Measurements from ENCODE around the gene ZDHHC8. TPM values are rescaled to one million over a fixed set of nuclear protein-coding genes. Genes with fewer than 3 reads are reported as not detected.

Gene ZDHHC8
- total and polyA plus RNA-seq, 2 experiments from 2014 or later = 9.6 to 72.7 TPM

- 92% methylated on average over 15 of the region's 18 CpGs for WGBS (ENCODE audit: low lambda C conversion rate, missing lambda C conversion rate)
- H3K9me2 ChIP-seq (replicated peaks; ENCODE audit: insufficient read depth) = no peaks in the 10 kb centered on the region
- no peaks in the 10 kb centered on the region for H3K9me3 ChIP-seq (ENCODE audit: low read depth)
- H2AFZ ChIP-seq = no peak overlapping the region
- no peak for TF ChIP-seq EZH2 (IDR thresholded peaks at IDR 0.05; ENCODE audit: borderline replicate concordance)
- H3K4me3 ChIP-seq = no peak overlapping the region
- no peaks in the 10 kb centered on the region for H4K20me1 ChIP-seq (ENCODE audit: insufficient read depth, poor library complexity, severe bottlenecking)
- H3K4me2 ChIP-seq = no peak overlapping the region
- no peaks in the 10 kb centered on the region for H3K36me3 ChIP-seq (replicated peaks; ENCODE audit: insufficient read depth, low read depth)
- no peaks in the 10 kb centered on the region for H3K4me1 ChIP-seq (ENCODE audit: insufficient read depth)
- H3K27ac ChIP-seq = no peak overlapping the region
- H3K27me3 ChIP-seq = no peaks in the 10 kb centered on the region
- no peaks in the 10 kb centered on the region for H3K79me2 ChIP-seq
- no peak for DNase-seq (ENCODE audit: low spot score)
Observed at GRCh38 chr22:20148414-20148813, 16.8 kb downstream of the ZDHHC8 start.

GRCh38 chr22:20149257-20150250 lies 17.9 kb downstream of the ZDHHC8 start:
- H3K9me2 ChIP-seq (replicated peaks; ENCODE audit: insufficient read depth) = no peaks in the 10 kb centered on the region
- no peaks in the 10 kb centered on the region for H3K27me3 ChIP-seq
- H3K79me2 ChIP-seq = no peaks in the 10 kb centered on the region
- H3K4me1 ChIP-seq (ENCODE audit: insufficient read depth) = no peaks in the 10 kb centered on the region
- no peak for TF ChIP-seq CTCF (IDR thresholded peaks at IDR 0.05; ENCODE audit: poor library complexity)
- TF ChIP-seq EZH2 (IDR thresholded peaks at IDR 0.05; ENCODE audit: borderline replicate concordance) = no peak
- no peak for TF ChIP-seq EZH2phosphoT487 (IDR thresholded peaks at IDR 0.05; ENCODE audit: low read depth, severe bottlenecking, unreplicated experiment)
- no peaks in the 10 kb centered on the region for H4K20me1 ChIP-seq (ENCODE audit: insufficient read depth, poor library complexity, severe bottlenecking)
- no peaks in the 10 kb centered on the region for H3K36me3 ChIP-seq (replicated peaks; ENCODE audit: insufficient read depth, low read depth)
- no peaks in the 10 kb centered on the region for H3K9me3 ChIP-seq (ENCODE audit: low read depth)
- no peak overlapping the region for H3K4me2 ChIP-seq
- 91% methylated on average over 21 of the region's 32 CpGs for WGBS (ENCODE audit: low lambda C conversion rate, missing lambda C conversion rate)
- no peak overlapping the region for H3K27ac ChIP-seq
- no peak overlapping the region for H3K4me3 ChIP-seq
- no peak for DNase-seq (ENCODE audit: low spot score)
- no peak overlapping the region for H2AFZ ChIP-seq

GRCh38 chr22:20150381-20151275 lies 19.0 kb downstream of the ZDHHC8 start, which contains the start of gene CCDC188:
Gene CCDC188, minus strand, starts transcription at chr22:20151055. Its CDS starts 69 bp downstream, at chr22:20150986.
- no peak for TF ChIP-seq EZH2phosphoT487 (IDR thresholded peaks at IDR 0.05; ENCODE audit: low read depth, severe bottlenecking, unreplicated experiment)
- no peak for TF ChIP-seq CTCF (IDR thresholded peaks at IDR 0.05; ENCODE audit: poor library complexity)
- no peak for TF ChIP-seq EZH2 (IDR thresholded peaks at IDR 0.05; ENCODE audit: borderline replicate concordance)
- Histone ChIP-seq H3K36me3 (replicated peaks; ENCODE audit: insufficient read depth, low read depth) (no peaks in the 10 kb centered on the region), H2AFZ (no peak within 1 kb of the TSS), H3K9me2 (replicated peaks; ENCODE audit: insufficient read depth) (no peaks in the 10 kb centered on the region), H3K4me2 (no peak within 1 kb of the TSS), H3K4me1 (ENCODE audit: insufficient read depth) (no peaks in the 10 kb centered on the region), H3K27me3 (no peaks in the 10 kb centered on the region), H3K79me2 (no peaks in the 10 kb centered on the region), H4K20me1 (ENCODE audit: insufficient read depth, poor library complexity, severe bottlenecking) (no peaks in the 10 kb centered on the region), H3K9me3 (ENCODE audit: low read depth) (no peaks in the 10 kb centered on the region), H3K27ac (no peak within 1 kb of the TSS), H3K4me3 (no peak within 1 kb of the TSS)
- no peak for DNase-seq (ENCODE audit: low spot score)
- 90% methylated on average over 9 of the region's 14 CpGs for WGBS (ENCODE audit: low lambda C conversion rate, missing lambda C conversion rate)

All from hepatocyte (in vitro differentiated cells).